Jurkat, Clone E6-1 (cell line): ENCODE results near the gene CACNA1B.
"Not testable (repeated sequence)": the region's sequence is repeated elsewhere in the genome, so short reads cannot be mapped to it uniquely, and the experiment has no call there.

Experiments
- DNase-seq: peaks from one replicate; pipeline ENCODE4 v3.0.0-alpha.2; 2011; ENCODE audit warnings: low read depth, low spot score
- H3K4me3 ChIP-seq: 2 replicates; pipeline ENCODE4 v1.5.1; 2011; ENCODE audit warnings: mild to moderate bottlenecking, low read length, control low read depth, moderate library complexity

Gene CACNA1B

DNA sequence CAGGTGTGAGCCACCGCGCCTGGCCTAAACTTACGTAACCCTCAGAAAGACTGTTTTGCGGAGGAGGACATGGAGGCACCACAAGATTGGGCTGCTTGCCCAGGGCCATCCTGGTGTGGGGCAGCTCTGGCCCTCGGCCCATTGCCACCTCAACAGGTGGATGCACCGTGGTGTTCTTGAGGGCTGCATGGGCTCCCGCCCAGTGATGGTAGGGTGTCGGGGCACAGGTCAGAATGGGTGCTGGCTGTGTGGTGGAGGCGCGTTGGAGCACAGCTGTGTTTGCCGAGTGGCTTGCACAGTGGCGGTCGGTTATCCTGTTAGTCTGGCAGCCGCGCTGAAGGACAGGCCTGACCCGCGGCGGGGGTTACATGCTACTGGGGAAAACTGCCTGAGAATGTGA, 196.9 kb downstream of the CACNA1B start:
- no peak overlapping the region for H3K4me3 ChIP-seq
- no peak for DNase-seq

DNA sequence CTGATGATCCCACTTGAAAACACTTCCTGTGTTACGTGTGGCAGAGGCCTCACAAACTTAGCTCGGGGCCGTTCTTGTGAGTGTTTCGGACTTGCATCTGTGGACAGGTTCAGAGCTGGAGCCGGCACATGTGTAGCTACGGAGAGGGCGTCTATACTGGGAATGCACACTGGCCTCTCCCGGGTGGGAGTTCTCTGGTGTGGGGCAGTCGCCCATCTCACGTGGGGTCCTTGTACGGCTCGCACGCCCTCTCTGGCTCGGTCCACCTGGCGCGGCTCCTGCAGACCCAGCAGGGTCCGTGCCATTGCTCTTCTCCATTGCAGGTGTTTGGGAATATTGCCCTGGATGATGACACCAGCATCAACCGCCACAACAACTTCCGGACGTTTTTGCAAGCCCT, 197.9 kb downstream of the CACNA1B start:
- no peak for DNase-seq
- no peak overlapping the region for H3K4me3 ChIP-seq

DNA sequence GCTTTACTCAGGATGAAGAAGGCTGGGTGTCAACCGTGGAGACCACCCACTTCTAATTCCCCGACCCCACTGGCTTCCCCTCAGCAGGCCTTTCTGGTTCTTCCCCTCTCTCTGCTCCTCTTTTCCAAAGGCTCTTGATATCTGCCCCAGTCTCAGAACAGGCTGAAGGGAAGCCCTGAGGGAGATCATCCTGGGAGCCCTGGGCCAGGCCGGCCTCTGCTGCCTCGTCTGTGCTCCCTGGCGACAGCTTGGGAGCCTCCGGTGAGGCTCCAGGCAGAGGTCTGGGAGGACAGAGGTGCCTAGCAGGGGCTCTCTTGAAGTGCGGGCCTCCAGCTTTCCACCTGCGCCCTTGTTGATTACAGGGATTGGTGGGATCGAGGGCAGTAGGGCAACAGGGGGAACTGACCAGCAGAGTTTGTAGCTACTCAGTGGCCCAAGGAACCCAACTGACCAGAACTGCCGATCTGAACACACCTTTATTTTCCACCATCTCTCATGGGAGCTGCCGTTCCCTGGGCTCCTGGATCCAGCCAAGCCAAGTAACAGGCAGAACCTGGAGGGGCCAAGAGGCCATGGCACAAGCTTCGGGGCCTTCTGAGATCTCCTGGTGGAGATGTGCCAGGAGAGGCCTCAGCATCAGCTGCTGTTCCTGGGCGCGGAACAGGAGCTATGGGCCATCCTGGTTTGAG, 198.5 kb downstream of the CACNA1B start:
- no peak overlapping the region for H3K4me3 ChIP-seq
- no peak for DNase-seq

DNA sequence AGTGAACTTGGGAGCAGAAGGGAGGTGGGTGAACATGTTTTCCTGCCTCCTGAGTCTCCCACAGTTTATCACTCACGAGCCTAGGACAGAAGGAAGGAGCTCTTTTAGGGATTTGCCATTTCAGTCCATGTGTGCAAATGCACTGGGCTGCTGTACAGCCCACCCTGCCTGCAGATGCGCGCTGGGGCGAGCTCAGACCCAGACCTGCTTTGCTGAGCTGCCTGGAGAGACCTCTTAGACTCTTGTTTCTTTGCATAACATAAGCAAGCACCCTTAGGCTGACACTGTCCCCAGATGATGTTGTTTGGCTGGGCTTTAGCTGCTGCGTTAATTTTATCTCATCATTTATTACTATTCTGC, 199.0 kb downstream of the CACNA1B start:
- H3K4me3 ChIP-seq, result no peak overlapping the region
- no peak for DNase-seq

DNA sequence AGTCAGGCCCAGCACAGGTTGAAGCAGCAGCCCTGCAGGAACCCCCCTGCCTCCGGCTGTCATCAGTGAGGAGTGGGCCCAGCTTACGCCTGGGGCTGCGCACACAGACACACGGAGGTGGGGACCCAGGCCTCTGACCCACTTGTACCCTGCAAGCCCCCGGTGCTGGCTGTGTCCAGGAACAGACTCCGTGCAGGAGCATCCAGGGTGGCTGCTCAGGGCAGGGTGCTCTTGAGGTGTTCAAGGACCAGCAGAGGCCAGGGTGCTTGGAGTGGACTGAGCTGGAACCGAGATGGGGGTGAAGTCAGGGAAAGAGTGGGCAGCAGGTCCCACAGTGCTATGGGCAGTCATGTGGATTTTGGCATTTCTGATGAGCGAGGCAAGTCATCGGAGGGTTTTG, 199.5 kb downstream of the CACNA1B start:
- no peak for DNase-seq
- no peak overlapping the region for H3K4me3 ChIP-seq

- H3K4me3 ChIP-seq, result no peak overlapping the region
- no peak for DNase-seq
These were observed 200.4 kb downstream of the CACNA1B start for GRCh38 chr9:138077898-138078540.

DNA sequence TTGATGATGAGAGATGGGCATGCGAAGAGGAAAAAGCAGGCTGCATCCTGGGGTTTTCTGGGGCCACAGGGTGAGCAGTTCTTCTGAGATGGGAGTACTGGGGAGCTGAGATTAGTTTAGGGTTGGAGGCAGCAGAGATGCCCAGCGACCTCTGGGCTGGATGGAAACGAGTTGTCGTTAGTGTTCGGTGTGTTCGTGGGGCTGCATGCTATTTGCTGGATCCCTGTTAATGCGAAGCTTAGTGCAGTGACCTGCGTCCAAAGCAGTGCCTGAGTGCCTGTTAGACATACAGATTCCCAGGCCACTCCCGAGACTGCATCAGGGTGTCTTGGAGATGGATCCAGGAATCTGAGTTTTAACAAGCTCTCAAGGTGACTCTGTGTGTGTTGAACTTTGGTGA, 201.3 kb downstream of the CACNA1B start:
- no peak for DNase-seq
- H3K4me3 ChIP-seq, result no peak overlapping the region

DNA sequence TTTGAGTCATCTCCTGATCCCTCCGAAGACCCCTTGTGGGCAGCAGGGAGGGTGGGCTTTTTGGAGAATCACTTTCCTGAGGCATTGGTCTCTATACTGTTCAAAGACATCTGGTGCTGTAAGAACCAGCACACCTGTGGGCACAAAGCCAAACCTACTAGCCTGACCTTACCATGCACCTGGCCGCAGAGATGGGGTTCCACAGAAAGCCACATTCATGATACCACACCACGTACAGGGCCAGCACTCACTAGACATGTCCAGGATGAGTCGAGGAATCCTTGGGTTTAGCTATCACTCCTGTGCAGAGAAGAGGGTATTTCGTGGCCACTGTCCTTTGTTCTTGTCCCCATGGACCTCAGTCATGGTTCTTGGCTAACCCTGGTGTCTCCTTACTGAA, 203.4 kb downstream of the CACNA1B start:
- DNase-seq, result no peak
- no peak overlapping the region for H3K4me3 ChIP-seq

DNA sequence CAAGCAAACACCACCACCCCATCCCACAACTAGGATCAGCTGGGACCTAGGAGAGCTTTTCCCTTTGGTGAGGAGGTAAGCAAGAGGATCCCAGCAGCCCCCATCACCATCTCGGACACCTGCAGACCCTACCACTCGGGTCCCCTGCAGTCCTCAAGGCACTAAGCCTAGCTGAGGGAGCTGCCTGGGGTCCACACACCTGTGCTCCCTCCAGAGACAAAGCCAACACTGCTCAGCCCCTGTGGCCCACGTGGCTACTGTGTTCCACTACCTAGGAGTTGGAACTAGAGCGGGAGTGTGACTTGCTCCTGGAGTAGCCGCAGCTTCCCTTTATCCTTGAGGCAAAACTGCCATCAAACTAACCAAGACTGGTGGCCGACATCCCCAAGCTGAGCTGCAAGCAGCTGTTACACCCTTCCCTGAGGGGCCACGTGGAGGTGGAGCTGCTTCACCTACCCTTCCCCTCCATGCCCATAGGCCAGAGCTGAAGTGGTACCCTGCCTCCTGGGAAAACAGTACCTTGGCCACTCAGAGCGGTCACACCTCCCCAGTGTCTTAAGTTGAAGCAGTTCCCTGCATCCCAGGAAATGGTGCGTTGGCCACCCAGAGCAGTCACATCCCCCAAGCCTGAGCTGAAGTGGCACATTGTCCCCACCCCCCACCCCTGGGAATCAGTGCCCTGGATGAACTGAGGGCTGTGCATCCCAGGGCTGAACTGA, 205.5 kb downstream of the CACNA1B start:
- H3K4me3 ChIP-seq, result no peak overlapping the region
- DNase-seq, result no peak

GRCh38 chr9:138083873-138084272, 206.3 kb downstream of the CACNA1B start:
- no peak for DNase-seq
- H3K4me3 ChIP-seq, result no peak overlapping the region

GRCh38 chr9:138085568-138085967, 208.0 kb downstream of the CACNA1B start:
- no peak for DNase-seq
- no peak overlapping the region for H3K4me3 ChIP-seq

DNA sequence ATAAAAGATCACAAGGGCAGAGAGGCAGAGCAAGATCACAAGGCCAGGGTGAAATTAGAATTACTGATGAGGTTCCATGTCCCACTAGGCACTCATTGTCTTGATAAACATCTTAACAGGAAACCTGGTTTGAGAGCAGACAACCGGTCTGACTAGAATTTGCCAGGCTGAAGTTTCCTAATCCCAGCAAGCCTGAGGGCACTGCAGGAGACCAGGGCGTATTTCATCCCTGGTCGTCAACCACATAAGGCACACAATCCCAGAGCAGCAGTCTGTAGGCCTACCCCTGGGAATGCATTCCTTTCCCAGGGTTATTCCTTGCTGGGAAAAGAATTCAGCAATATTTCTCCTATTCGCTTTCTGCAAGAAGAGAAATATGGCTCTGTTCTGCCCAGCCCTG, 214.5 kb downstream of the CACNA1B start:
- DNase-seq, H3K4me3 ChIP-seq: not testable (repeated sequence)

- H3K4me3 ChIP-seq, result no peak overlapping the region
- no peak for DNase-seq
These were observed 216.4 kb downstream of the CACNA1B start for GRCh38 chr9:138094028-138094427.

GRCh38 chr9:138095813-138096518, 218.4 kb downstream of the CACNA1B start:
- no peak for DNase-seq
- H3K4me3 ChIP-seq, result no peak overlapping the region

GRCh38 chr9:138096519-138096845, 218.9 kb downstream of the CACNA1B start:
- H3K4me3 ChIP-seq, result no peak overlapping the region

GRCh38 chr9:138097501-138097991, 220.0 kb downstream of the CACNA1B start:
- H3K4me3 ChIP-seq, result no peak overlapping the region
- no peak for DNase-seq

More at GRCh38 chr9:138096519-138096845, 218.9 kb downstream of the CACNA1B start:
- DNase-seq, result no peak

DNA sequence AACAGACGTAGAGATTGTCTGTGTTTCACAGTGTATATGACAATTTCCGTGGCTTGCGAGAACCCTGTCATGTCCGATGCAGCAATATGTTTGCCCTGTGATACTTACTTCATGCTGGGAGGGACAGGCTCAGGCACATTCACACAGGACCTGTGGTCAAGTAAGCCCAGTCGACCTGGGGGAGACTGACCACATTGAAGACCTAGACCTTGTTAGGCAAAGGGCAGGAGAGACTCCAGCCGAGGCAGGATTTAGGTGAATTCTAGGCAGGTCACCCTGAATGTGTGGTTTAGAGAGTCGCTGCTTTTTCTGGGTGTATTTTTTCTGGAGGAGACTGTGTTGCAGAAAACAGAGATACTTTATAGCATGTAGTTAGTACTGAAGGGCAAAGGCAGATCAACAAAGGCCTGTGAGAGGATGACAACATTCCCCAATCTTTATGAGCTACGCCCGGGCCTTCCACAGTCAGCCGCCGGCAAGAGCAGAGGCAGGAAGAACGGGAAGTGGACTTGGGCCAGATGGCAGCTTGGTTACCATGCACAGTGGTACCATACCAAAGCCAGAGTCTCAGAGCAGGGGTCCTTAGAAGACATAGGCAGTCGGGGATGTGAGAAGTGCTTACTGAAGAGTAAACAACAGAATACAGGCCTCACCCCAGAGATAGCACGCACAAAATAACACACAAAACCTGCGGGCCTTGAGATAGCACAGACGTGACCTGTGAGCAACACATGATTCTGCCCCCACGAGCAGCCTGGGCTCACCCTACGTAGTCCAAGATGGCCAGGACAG, 220.7 kb downstream of the CACNA1B start:
- no peak overlapping the region for H3K4me3 ChIP-seq
- no peak for DNase-seq

DNA sequence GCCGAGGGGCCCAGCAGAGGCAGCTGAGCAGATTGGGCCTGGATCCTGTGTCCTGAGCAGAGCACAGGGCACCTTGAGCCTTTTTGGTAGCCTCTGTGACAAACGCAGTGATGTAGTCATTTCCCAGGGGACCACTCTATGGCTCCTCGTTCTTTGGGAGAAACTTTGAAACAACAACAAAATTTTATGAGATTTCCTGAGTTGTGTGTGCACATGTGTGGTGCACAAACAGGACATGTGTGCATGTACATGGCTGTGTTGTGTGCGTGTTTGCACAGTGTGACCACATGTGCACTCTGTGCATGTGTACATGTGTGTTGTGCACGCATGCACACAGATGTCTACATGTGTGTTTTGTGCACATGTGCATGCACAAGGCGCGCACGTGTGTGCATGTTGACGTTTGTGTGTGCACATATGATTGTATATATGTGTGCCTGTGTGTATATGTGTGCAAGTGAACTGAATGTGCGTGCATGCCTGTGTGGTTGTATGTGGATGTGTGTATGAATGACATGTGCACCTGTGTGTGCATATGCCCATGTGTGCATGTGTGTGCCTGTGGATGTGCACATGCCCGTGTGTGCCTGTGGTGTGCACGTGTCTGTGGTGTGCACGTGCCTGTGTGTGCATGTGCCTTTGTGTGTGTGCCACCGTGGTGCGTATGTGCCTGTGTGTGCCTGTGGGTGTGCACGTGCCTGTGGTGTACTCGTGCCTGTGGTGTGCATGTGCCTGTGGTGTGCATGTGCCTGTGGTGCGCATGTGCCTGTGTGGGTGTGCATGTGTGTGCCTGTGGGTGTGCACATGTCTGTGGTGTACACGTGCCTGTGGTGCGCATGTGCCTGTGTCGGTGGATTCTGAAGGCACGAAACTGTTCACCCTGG, 221.6 kb downstream of the CACNA1B start:
- H3K4me3 ChIP-seq, result no peak overlapping the region
- DNase-seq, result no peak
